A549 (cell line): ENCODE measurements around the gene GSK3A.

Source experiments
- CTCF ChIP-seq: fragments of >200 bp; sonication (Bioruptor Twin); formaldehyde crosslinking; IDR thresholded peaks from 3 replicates; pipeline ENCODE4 v1.5.1; 2016
- EP300 ChIP-seq, 2 experiments: fragments of >200 bp; sonication (Bioruptor Twin); formaldehyde crosslinking; IDR thresholded peaks; 2 replicates in 1 of 2; 3 replicates in 1 of 2; pipeline ENCODE4 v1.6.1; 2016 to 2017
- PBX3 ChIP-seq: IDR thresholded peaks from 2 replicates; pipeline ENCODE4 v1.6.1; 2012

GRCh38 chr19:42202290-42202880, 40.0 kb downstream of the GSK3A start:
- TF ChIP-seq CTCF, result no peak
- no peak for TF ChIP-seq EP300 (IDR thresholded peaks at IDR 0.05)
- TF ChIP-seq PBX3, result no peak
